Memory B cell (primary cell): ENCODE results near the gene TTC28.
A peak's percentile ranks its signal among the peaks of the same experiment; 100 is the strongest.

Experiments used
- ATAC-seq: fragments of 150-1000 bp; cut with Tn5 transposase; 2 replicates; pipeline ENCODE4 v1.10.0; 2021; ENCODE audit warnings: low read depth, mild to moderate bottlenecking, moderate library complexity
- DNase-seq, 2 donors: peaks; one replicate each; pipeline ENCODE4 v3.0.0; 2022; ENCODE audit warnings: low spot score in 2 of 2
- H3K27ac Mint-ChIP-seq: one replicate; pipeline ENCODE4 v1.8.0; 2022; ENCODE audit warnings: mild to moderate bottlenecking, moderate library complexity, mixed read lengths
- H3K27me3 Mint-ChIP-seq: one replicate; pipeline ENCODE4 v1.8.0; 2022; ENCODE audit warnings: mixed read lengths
- H3K36me3 Mint-ChIP-seq: one replicate; pipeline ENCODE4 v1.8.0; 2022; ENCODE audit warnings: mild to moderate bottlenecking, mixed read lengths
- H3K4me1 Mint-ChIP-seq: one replicate; pipeline ENCODE4 v1.8.0; 2022; ENCODE audit warnings: mixed read lengths
- H3K4me3 Mint-ChIP-seq: one replicate; pipeline ENCODE4 v1.8.0; 2022; ENCODE audit warnings: mild to moderate bottlenecking, moderate library complexity, mixed read lengths
- H3K9me3 Mint-ChIP-seq: one replicate; pipeline ENCODE4 v1.8.0; 2022; ENCODE audit warnings: mixed read lengths

Gene TTC28

DNA sequence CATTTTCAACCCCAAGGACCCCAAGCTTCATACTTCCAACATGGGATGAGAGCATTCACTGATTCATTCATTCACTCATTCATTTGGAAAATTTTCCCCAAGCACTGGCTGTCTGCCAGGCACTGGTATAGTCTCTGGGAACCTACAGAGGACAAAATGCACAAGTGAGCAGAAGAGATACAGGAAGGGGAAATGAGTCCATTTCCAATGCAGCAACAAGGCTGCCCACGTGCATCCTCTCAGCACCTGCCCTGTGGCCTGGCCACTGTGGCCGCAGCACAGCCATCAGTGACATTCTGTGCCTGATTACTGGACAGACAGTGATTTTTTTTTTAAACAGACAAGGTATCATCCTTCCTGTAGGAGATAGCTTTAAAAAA is 664.6 kb downstream of the TTC28 start:
- no peaks in the 10 kb centered on the region for H3K9me3 Mint-ChIP-seq
- H3K27ac Mint-ChIP-seq: no peak overlapping the region
- peaks cover 2% of the 10 kb centered on the region for H3K27me3 Mint-ChIP-seq
- ATAC-seq: no peak
- peaks cover 3% of the 10 kb centered on the region for H3K4me1 Mint-ChIP-seq
- no peak overlapping the region for H3K4me3 Mint-ChIP-seq
- no peaks in the 10 kb centered on the region for H3K36me3 Mint-ChIP-seq
- DNase-seq: no peak

DNA sequence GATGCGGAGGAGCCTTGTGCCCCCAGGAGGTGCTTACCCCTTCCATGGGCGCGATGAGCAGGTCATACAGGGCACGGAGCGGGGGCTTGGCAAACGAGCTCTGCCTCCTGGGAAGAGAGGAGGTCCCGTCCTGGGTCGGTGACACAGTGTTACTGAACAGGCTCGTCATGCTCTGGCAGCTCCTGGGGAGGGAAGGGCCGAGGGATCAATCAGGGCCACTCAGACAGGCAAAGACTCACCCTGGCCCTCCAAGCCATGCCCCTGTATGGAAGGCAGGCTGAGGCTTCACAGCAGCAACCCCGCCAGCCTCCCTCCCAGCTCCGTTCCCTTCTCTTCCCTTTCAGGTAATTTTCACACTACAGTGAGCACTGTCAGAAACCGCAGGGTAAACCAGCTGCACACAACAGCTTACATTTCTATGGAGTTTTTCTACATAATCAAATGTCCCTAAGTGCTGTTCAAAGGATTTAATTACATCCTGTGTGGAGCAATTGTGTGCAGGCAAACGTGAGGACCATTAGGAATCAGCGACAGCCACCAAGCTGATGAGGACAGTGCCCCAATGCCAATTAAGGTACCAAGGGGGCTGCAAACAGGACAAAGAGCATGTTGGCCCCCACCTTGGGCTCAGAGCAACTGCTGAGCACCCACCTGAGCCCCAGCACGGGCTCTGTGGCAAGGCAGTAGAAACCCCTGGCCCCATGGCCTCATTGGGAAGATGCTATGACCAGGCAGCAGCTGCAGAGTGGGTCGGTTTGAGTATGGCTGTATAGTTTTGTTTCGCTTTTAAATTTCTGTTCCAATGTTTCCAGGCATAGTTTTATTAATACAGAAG is 665.2 kb downstream of the TTC28 start:
- H3K4me1 Mint-ChIP-seq: peaks cover 2% of the 10 kb centered on the region
- no peak for ATAC-seq
- no peaks in the 10 kb centered on the region for H3K9me3 Mint-ChIP-seq
- peaks cover 2% of the 10 kb centered on the region for H3K27me3 Mint-ChIP-seq
- H3K36me3 Mint-ChIP-seq: no peaks in the 10 kb centered on the region
- no peak overlapping the region for H3K4me3 Mint-ChIP-seq
- H3K27ac Mint-ChIP-seq: no peak overlapping the region
- DNase-seq: no peak

DNA sequence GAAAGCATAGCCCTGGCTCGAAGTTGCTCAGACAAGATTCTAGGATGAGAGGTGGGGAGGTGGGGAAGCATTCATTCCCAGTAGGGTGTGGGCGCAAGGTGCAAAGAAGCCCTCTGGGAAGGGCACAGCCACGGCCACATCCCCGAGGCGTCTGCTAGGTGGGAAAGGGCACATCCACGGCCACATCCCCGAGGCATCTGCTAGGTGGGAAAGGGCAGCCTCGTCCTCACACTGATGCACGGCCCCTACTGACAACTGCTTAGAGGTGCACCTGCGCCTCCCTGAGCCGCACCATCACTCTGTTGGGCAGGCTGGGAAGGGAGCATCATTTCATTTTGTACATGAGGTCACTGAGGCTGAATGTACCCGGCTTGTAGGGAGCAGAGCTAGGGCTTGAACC is 666.0 kb downstream of the TTC28 start:
- Mint-ChIP-seq H3K4me1 (peaks cover 2% of the 10 kb centered on the region), H3K27ac (no peak overlapping the region), H3K27me3 (peaks cover 2% of the 10 kb centered on the region), H3K9me3 (no peaks in the 10 kb centered on the region), H3K4me3 (no peak overlapping the region), H3K36me3 (no peaks in the 10 kb centered on the region)
- DNase-seq (no peak), ATAC-seq (no peak)

DNA sequence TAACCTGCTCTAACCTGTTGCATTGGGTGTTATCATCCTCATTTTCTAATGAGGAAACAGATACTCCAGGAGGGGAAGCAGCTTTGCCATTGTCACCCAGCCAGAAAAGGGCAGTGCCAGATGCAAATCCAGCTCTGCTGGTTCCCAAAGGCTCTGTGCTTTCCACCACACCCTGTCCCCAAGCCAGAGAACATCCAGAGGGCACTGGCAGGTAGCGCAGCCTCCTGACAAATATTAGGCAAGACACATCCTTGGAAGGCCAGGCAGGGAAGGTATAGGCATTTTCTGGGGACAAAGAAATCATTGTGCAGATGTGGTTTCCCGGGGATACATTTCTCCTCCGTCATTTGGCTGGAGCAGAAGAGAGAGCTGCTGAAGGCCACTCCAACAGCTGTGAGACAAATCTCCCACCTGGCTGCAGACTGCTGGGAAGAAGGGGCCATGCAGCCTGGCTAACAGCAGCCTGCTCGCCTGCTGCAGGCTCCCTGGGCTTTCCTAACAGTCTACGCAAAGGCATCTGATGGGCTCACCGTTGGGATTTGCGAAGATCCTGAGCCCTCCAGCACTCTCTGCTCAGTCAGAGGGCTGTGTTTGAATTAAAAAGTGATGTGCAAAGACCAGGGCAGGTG is 666.7 kb downstream of the TTC28 start:
- no peaks in the 10 kb centered on the region for H3K9me3 Mint-ChIP-seq
- ATAC-seq: no peak
- H3K27ac Mint-ChIP-seq: no peak overlapping the region
- H3K36me3 Mint-ChIP-seq: no peaks in the 10 kb centered on the region
- H3K4me3 Mint-ChIP-seq: no peak overlapping the region
- H3K4me1 Mint-ChIP-seq: peaks cover 2% of the 10 kb centered on the region
- peaks cover 2% of the 10 kb centered on the region for H3K27me3 Mint-ChIP-seq
- DNase-seq: no peak

DNA sequence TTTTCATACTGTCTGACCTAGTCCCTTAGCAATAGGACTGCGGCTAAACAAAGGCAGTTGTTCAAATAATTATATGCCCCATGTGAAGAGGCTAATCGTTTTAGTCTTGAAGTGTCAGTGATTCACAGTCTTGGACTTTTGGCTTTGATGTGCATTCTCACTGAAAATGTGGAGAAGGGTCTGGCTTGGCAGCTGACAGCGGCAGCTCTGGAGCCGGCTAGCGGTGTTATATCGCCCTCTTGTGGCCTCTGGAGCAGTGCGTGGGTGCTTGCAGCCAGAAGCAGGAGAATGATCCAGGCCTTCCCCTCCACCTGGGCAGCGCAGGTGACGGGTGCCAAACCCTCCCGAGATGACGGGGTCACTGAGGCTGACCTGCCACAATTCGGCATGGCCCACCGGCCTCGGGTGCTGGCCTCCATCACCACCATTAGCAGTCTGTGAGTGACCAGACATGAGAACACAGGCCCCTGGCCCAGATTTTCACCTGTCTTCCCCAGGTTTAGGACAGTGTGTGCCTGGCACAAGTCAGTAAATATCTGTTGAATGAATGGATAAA is 670.3 kb downstream of the TTC28 start:
- H3K4me3 Mint-ChIP-seq: no peak overlapping the region
- H3K27ac Mint-ChIP-seq: no peak overlapping the region
- peak; percentile 74 to 77 for DNase-seq

DNA sequence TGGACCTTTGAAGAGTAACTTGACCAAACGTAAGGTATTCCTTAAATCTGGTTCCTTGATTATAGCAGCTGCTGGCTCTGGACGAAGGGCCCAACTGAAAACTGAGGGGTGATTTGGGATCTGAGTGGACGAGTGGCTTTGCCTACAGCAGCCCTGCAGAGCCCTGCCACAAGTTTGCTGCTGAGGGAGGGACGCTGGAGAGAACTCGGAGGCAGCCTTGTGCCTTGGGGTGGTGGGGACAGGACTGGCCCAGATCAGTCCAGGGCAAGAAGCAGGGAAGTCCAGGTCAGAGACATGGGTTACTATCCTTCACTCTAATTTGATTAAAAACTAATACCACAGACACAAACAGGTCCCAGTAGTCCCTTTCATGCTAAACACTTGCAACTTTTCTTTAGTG is 671.0 kb downstream of the TTC28 start:
- H3K4me3 Mint-ChIP-seq: no peak overlapping the region
- DNase-seq (no peak), ATAC-seq (no peak)
- H3K36me3 Mint-ChIP-seq: no peaks in the 10 kb centered on the region
- no peaks in the 10 kb centered on the region for H3K9me3 Mint-ChIP-seq
- H3K27ac Mint-ChIP-seq: no peak overlapping the region
- peaks cover 2% of the 10 kb centered on the region for H3K27me3 Mint-ChIP-seq
- H3K4me1 Mint-ChIP-seq: no peaks in the 10 kb centered on the region

More for the DNA sequence above, 670.3 kb downstream of the TTC28 start:
- Mint-ChIP-seq H3K27me3 (peaks cover 2% of the 10 kb centered on the region), H3K4me1 (no peaks in the 10 kb centered on the region), H3K36me3 (no peaks in the 10 kb centered on the region), H3K9me3 (no peaks in the 10 kb centered on the region)
- ATAC-seq: peak; percentile 94

DNA sequence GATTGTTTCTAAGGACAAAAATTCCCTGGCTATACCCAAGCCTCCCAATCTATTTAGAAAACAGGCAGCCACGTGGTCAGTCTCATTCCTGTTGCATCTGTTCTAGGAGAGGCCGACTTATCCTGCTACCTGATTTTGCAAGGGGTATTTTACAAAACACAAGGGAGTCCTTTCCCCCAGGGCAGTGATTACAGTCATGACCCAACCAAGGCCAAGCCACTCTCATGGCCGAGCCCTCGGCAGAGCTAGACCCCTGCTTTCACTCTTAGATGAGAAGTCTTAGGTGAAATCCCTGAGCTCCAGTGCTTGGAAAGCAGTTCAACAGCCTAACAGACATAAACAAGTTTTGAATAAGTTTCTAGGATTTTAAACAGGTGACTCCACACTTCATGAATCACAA is 671.6 kb downstream of the TTC28 start:
- Mint-ChIP-seq H3K27me3 (peaks cover 2% of the 10 kb centered on the region), H3K9me3 (no peaks in the 10 kb centered on the region), H3K36me3 (no peaks in the 10 kb centered on the region), H3K4me3 (no peak overlapping the region), H3K4me1 (no peaks in the 10 kb centered on the region), H3K27ac (no peak overlapping the region)
- DNase-seq (no peak), ATAC-seq (no peak)

DNA sequence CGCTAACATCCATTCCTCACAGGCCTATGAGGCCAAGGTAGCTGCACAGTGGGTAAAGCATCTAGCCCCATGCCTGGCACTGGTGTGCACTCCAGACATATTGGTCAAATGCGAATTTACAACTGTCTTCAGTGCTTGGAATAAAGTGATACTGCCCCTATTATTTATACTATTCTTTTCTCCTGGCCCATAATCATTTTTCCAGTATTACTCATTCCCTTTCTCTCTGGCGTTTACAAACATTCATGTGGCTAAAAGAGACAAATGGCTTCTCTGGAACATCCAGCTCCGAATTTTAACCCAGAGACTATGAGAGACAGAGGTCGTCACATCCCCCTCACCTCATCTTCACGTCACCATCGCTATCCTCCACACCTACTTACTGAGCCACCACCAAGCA is 673.4 kb downstream of the TTC28 start:
- Mint-ChIP-seq H3K4me1 (no peaks in the 10 kb centered on the region), H3K27ac (no peak overlapping the region)
- DNase-seq: no peak

DNA sequence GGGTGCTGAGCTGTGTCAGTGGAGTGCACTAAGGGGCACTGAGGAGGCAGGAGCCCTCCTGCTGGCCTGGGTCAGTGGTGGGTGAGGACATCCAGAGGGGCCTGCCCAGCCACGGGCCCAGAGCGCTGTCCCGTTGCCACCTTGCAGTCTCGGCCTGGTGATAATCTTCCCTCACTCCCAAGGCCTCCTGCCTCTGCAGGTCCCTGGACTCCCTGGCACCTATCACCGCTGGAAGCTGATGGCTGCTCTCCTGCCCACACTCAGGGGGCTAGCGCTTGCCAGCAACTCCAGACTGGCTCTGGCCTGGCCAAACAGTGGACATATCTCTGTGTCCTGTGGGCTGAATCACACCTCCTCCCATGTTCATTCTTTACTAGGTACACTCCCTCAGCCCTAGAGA is 674.1 kb downstream of the TTC28 start:
- no peak overlapping the region for H3K27ac Mint-ChIP-seq
- H3K9me3 Mint-ChIP-seq: no peaks in the 10 kb centered on the region
- no peak for DNase-seq
- no peaks in the 10 kb centered on the region for H3K36me3 Mint-ChIP-seq
- H3K4me3 Mint-ChIP-seq: no peak overlapping the region
- no peaks in the 10 kb centered on the region for H3K4me1 Mint-ChIP-seq
- H3K27me3 Mint-ChIP-seq: no peaks in the 10 kb centered on the region
- ATAC-seq: no peak

More for the DNA sequence above, 673.4 kb downstream of the TTC28 start:
- Mint-ChIP-seq H3K27me3 (no peaks in the 10 kb centered on the region), H3K9me3 (no peaks in the 10 kb centered on the region), H3K36me3 (no peaks in the 10 kb centered on the region), H3K4me3 (no peak overlapping the region)
- no peak for ATAC-seq

DNA sequence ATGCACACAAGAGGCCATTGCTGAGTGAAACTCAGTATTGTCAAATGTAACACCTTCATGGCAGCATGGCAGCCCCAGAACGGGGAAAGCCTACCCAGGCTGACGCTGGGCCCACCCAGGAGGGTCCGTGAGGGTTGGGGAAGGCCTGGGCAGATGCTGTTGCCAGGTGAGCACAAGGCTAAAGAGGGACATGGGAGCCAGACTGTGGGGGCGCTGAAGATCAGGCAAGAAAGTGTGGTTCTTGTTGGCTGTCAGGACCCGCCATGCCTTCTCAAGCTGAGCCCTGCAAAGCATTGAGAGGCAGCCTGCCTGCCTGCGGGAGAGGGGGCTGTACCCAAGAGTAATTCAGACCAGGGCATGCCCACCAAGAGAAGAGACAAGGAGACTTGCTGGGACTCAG is 675.6 kb downstream of the TTC28 start:
- DNase-seq (no peak), ATAC-seq (no peak)
- H3K9me3 Mint-ChIP-seq: no peaks in the 10 kb centered on the region
- H3K27ac Mint-ChIP-seq: no peak overlapping the region
- no peaks in the 10 kb centered on the region for H3K36me3 Mint-ChIP-seq
- no peaks in the 10 kb centered on the region for H3K4me1 Mint-ChIP-seq
- no peaks in the 10 kb centered on the region for H3K27me3 Mint-ChIP-seq
- no peak overlapping the region for H3K4me3 Mint-ChIP-seq

DNA sequence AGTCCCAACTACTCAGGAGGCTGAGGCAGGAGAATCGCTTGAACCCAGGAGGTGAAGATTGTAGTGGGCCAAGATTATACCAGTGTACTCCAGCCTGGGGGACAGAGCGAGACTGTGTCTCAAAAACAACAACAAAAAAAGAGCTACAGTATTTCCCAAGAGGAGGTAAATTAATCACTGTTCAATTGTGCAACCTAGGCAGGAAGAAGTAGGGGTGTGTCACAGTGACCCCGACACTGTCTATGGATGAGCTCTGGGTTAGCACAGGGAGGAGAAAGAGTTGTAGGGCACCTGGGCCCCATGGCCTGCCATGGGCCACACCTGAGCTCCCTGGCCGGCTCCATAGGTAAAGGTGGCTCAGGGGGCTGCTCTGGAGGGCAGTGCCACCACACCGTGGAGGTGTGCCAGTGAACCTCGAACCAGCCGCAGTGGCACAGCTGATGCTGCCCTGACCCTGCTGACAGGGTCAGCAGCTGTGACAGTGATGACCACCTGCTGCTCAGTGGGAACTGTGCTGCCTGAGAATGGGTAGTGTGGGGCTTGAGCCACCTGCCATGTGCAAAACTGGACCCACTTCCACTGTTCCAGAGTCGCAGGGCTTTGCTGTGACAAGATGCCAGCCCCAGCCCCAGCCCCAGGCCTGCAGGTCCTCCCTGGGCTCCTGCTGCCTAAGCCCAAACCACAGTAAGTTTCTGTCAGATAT is 676.6 kb downstream of the TTC28 start:
- DNase-seq (no peak), ATAC-seq (no peak)
- H3K4me3 Mint-ChIP-seq: no peak overlapping the region
- no peaks in the 10 kb centered on the region for H3K27me3 Mint-ChIP-seq
- H3K36me3 Mint-ChIP-seq: no peaks in the 10 kb centered on the region
- no peak overlapping the region for H3K27ac Mint-ChIP-seq
- no peaks in the 10 kb centered on the region for H3K4me1 Mint-ChIP-seq
- no peaks in the 10 kb centered on the region for H3K9me3 Mint-ChIP-seq

DNA sequence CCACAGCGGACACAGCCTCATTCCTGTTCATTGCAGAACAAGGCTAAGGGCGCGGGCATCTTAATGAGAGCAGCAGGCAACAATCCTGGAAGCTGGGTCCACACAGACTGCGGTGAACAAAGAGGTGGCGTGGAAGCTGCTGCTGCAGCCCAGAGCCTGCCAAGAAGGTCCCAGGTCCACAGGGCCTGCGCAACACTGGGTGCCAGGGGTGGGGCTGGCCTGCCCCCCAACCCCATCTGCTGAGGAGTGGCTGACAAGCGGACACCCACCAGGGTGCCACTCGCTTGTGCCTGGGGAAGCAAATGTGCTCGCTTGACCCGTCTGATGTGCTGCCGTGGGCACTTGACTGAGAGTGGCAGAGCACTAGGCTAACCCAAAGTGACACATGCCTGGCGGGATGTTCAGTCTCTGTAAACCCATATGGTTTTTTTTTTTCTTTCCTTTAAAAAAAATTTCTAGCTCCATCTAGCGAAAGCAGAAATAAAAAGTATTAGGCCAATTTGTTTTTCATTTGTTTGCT is 677.4 kb downstream of the TTC28 start:
- Mint-ChIP-seq H3K4me1 (no peaks in the 10 kb centered on the region), H3K4me3 (no peak overlapping the region), H3K27me3 (no peaks in the 10 kb centered on the region), H3K9me3 (no peaks in the 10 kb centered on the region), H3K27ac (no peak overlapping the region), H3K36me3 (no peaks in the 10 kb centered on the region)
- no peak for DNase-seq
- no peak for ATAC-seq

DNA sequence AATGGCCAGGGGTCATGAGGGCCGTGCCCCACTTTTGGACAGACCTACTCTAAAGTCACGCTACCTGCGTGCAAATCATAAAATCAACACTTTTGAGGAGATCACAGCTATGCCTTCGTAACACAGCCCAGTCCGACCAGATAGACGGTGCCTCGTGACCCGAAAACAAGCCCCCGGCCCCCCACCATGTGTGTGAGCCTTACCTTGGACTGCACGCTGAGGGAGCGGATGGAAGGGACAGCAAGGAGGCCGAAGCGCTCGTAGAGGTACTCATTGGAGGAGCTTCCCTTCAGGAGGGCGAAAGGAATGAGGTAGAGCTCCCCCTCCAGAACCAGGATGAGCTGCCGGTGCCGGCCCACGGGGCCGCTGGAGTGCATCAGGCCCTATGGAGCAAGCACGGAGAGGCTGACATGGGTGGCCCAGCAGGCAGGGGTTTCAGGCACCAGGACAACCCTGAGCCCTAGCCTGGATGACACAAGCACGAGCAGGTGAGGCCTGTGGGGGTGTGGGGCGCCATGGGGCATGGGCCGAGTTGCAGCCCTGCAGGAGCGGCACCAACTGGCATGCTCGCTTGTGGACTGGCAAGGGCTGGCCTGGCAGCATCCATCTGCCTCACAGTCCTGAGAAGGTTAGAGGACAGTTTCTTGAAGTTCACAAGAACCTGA is 678.3 kb downstream of the TTC28 start:
- Mint-ChIP-seq H3K9me3 (no peaks in the 10 kb centered on the region), H3K4me3 (no peak overlapping the region), H3K36me3 (no peaks in the 10 kb centered on the region), H3K4me1 (no peaks in the 10 kb centered on the region), H3K27ac (peak overlapping the region; percentile 31), H3K27me3 (no peaks in the 10 kb centered on the region)
- ATAC-seq (no peak), DNase-seq (no peak)

DNA sequence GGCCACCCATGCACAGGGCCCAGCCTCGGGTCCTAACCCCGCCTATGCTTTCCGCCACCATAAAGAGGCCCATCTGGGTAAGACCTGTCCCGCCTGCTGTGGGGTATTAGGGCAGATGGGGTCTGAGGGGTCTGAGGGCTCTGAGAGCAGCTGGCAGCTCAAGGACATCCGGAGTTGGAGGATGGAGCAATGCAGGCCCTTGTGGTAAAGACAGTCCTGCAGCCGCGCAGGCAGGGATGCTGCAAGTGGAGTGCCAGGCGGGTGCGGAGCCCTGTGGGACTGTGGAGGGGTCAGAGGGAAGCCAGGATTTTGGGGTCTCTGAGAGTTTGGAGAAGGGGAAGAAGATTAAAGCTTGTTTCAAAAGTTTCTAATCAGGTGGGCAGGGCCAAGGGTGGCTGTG is 679.3 kb downstream of the TTC28 start:
- DNase-seq: no peak

More for the DNA sequence above, 679.3 kb downstream of the TTC28 start:
- H3K36me3 Mint-ChIP-seq: peaks cover 1% of the 10 kb centered on the region
- H3K9me3 Mint-ChIP-seq: no peaks in the 10 kb centered on the region
- ATAC-seq: no peak
- no peaks in the 10 kb centered on the region for H3K27me3 Mint-ChIP-seq
- no peak overlapping the region for H3K27ac Mint-ChIP-seq
- H3K4me1 Mint-ChIP-seq: no peaks in the 10 kb centered on the region
- H3K4me3 Mint-ChIP-seq: no peak overlapping the region
